Measurements from ENCODE around the gene MT1B.

Gene MT1B

GRCh38 chr16:56690420-56691122 lies 38.9 kb downstream of the MT1B start:
- no peak for DNase-seq

DNA sequence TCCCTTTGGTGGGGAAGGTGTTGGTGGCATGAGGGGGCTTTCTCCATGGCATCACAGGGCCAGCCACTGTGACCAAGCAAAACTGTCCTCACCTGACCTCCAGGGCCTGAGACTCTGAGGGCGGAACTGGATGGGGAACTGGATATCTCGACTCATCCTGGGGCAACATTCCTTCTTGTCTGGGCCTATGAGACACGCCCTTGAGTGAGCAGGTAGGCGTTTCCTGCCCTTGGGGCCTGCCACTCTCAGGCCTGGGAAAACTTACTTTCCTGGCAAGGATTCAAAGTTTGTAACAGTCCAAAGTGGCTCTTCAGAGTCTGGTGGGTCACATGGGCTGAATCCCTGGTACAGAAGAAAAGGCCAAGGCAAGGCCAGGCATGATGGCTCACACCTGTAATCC lies 40.2 kb downstream of the MT1B start:
- no peak for DNase-seq

GRCh38 chr16:56695246-56695645 lies 43.6 kb downstream of the MT1B start:
- no peak for DNase-seq

- DNase-seq: no peak
These were observed 45.9 kb downstream of the MT1B start for GRCh38 chr16:56697456-56698155.

DNA sequence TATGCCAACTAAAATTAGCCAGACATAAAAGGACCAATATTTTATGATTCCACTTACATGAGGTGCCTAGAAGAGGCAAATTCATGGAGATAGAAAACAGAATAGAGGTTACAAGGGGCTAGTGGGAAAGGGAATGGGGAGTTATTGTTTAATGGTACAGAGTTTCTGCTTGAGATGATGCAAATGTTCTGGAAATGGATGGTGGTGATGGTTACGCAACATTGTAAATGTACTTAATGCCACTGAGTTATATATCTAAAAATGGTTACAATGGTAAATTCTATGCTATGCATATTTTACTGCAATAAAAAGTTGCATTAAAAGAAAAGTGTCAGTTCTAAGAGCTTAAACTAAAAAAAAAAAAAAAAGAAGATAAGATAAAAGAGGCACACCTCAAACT lies 48.5 kb downstream of the MT1B start:
- no peak for DNase-seq

DNA sequence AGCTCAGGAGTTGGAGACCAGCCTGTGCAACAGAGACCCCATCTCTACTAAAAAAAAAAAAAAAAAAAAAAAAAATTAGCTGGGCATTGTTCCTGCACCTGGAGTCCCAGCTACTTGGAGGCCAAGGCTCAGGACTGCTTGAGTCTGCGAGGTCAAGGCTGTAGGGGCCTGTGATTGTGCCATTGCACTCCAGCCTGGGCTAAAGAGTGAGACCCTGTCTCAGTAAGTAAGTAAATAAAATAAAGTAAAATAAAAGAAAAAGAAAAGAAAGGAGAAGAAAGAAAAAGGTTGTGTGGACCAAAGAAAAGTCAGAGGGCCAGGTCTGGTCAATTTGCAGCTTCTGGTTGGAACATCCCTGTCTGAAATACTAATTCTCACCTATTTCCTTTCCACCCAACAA lies 48.9 kb downstream of the MT1B start:
- DNase-seq: no peak

GRCh38 chr16:56701534-56701933 lies 49.8 kb downstream of the MT1B start:
- no peak for DNase-seq

Measured in DMS 273 treated with DMSO at 0.1 percent for 48 hours (cell line).